Activated CD8-positive, alpha-beta memory T cell treated with anti-CD3 and anti-CD28 coated beads, Interleukin-2, amount 10 ng/mL, durations not matched to agents 7 days and 5 days (primary cell): ENCODE data around the gene MAD2L2. TPM values are rescaled to one million over a fixed set of nuclear protein-coding genes. Genes with fewer than 3 reads are reported as not detected.

Experiments
- ATAC-seq: fragments of 150-1000 bp; cut with Tn5 transposase; one replicate; pipeline ENCODE4 v1.10.0; 2021; ENCODE audit warnings: moderate library complexity
- CTCF ChIA-PET: fragments of 350-600 bp; sonication (Branson Sonifier 250); formaldehyde crosslinking; loops from one replicate; lab custom pipeline; 2021; ENCODE audit warnings: antibody characterized with exemption; lab: Charles Lee
- DNase-seq: peaks from one replicate; pipeline ENCODE4 v3.0.0-alpha.2; 2020
- H3K27ac Mint-ChIP-seq: one replicate; pipeline ENCODE4 v1.8.0; 2021; ENCODE audit warnings: mild to moderate bottlenecking, mixed read lengths
- H3K27me3 Mint-ChIP-seq: one replicate; pipeline ENCODE4 v1.8.0; 2021; ENCODE audit warnings: mixed read lengths
- H3K36me3 Mint-ChIP-seq: one replicate; pipeline ENCODE4 v1.8.0; 2021; ENCODE audit warnings: mild to moderate bottlenecking, mixed read lengths
- H3K4me1 Mint-ChIP-seq: one replicate; pipeline ENCODE4 v1.8.0; 2021; ENCODE audit warnings: mixed read lengths
- H3K4me3 Mint-ChIP-seq: one replicate; pipeline ENCODE4 v1.8.0; 2021; ENCODE audit warnings: mild to moderate bottlenecking, moderate library complexity, mixed read lengths
- H3K9me3 Mint-ChIP-seq: one replicate; pipeline ENCODE4 v1.8.0; 2022; ENCODE audit warnings: low read depth, mixed read lengths
- total RNA-seq, 2 experiments: library from RNA; stranded (reverse); gene quantifications; one replicate each; pipeline ENCODE4 v1.2.3, GENCODE V29; 2021

The MAD2L2 gene
- 10 to 100 TPM; 85.4 to 94.8 TPM for total RNA-seq

GRCh38 chr1:11681071-11681771 is at the start of gene MAD2L2:
Gene MAD2L2 (minus strand): TSS chr1:11681148. CDS start chr1:11680601, 547 bp downstream.
- peaks cover 2% of the 10 kb centered on the region for H3K36me3 Mint-ChIP-seq
- CTCF ChIA-PET = interaction anchor here (0.9 to 4.1 kb wide), 9 partner anchors 9 to 227 kb away, joined by 3 to 31 read pairs (median 6); partner anchors contain the start of genes AGTRAP, DRAXIN and FBXO6
- ATAC-seq (peak; percentile 91), DNase-seq (peak; percentile 93)
- H3K4me1 Mint-ChIP-seq = peaks cover 22% of the 10 kb centered on the region
- peak within 1 kb of the TSS; percentile 86 for H3K4me3 Mint-ChIP-seq
- peak within 1 kb of the TSS; percentile 93 for H3K27ac Mint-ChIP-seq
- no peaks in the 10 kb centered on the region for H3K9me3 Mint-ChIP-seq
- peaks cover 23% of the 10 kb centered on the region for H3K27me3 Mint-ChIP-seq

GRCh38 chr1:11730429-11730891 is 49.5 kb upstream of the MAD2L2 start:
- Mint-ChIP-seq H3K27me3 (no peaks in the 10 kb centered on the region), H3K4me3 (peak overlapping the region; percentile 54), H3K36me3 (no peaks in the 10 kb centered on the region), H3K4me1 (peaks cover 45% of the 10 kb centered on the region), H3K9me3 (no peaks in the 10 kb centered on the region), H3K27ac (peak overlapping the region; percentile 79)
- peak; percentile 88 for ATAC-seq
- CTCF ChIA-PET = interaction anchor here (0.7 to 4.6 kb wide), 7 partner anchors 11 to 632 kb away, joined by 3 to 31 read pairs (median 4); partner anchors contain the start of genes CLCN6, FBXO6 and MTHFR
- peak; percentile 86 for DNase-seq

GRCh38 chr1:11729498-11730428 is 48.8 kb upstream of the MAD2L2 start:
- peak; percentile 47 for DNase-seq
- no peaks in the 10 kb centered on the region for H3K36me3 Mint-ChIP-seq
- peak overlapping the region; percentile 54 for H3K4me3 Mint-ChIP-seq
- no peaks in the 10 kb centered on the region for H3K27me3 Mint-ChIP-seq
- no peaks in the 10 kb centered on the region for H3K9me3 Mint-ChIP-seq
- H3K4me1 Mint-ChIP-seq = peaks cover 46% of the 10 kb centered on the region
- CTCF ChIA-PET = interaction anchor here (0.7 to 4.6 kb wide), 8 partner anchors 10 to 631 kb away, joined by 3 to 31 read pairs (median 8); partner anchors contain the start of gene FBXO6
- peak; percentile 62 for ATAC-seq
- peak overlapping the region; percentile 79 for H3K27ac Mint-ChIP-seq

- H3K27me3 Mint-ChIP-seq = no peaks in the 10 kb centered on the region
- H3K4me1 Mint-ChIP-seq = peaks cover 47% of the 10 kb centered on the region
- no peak for ATAC-seq
Observed at GRCh38 chr1:11729155-11729497, 48.2 kb upstream of the MAD2L2 start.

GRCh38 chr1:11728126-11728806 is 47.3 kb upstream of the MAD2L2 start:
- no peaks in the 10 kb centered on the region for H3K9me3 Mint-ChIP-seq
- CTCF ChIA-PET = interaction anchor here (1.4 to 2.0 kb wide), 2 partner anchors 9 to 78 kb away, joined by 5 to 13 read pairs; no protein-coding TSS in a partner anchor
- no peak overlapping the region for H3K27ac Mint-ChIP-seq
- ATAC-seq (no peak), DNase-seq (no peak)
- H3K36me3 Mint-ChIP-seq = no peaks in the 10 kb centered on the region
- no peaks in the 10 kb centered on the region for H3K27me3 Mint-ChIP-seq
- no peak overlapping the region for H3K4me3 Mint-ChIP-seq
- peaks cover 47% of the 10 kb centered on the region for H3K4me1 Mint-ChIP-seq

More at GRCh38 chr1:11729155-11729497, 48.2 kb upstream of the MAD2L2 start:
- no peak overlapping the region for H3K27ac Mint-ChIP-seq
- no peak for DNase-seq
- H3K9me3 Mint-ChIP-seq = no peaks in the 10 kb centered on the region
- CTCF ChIA-PET = interaction anchor here (1.3 to 2.0 kb wide), 3 partner anchors 9 to 79 kb away, joined by 3 to 13 read pairs (median 5); no protein-coding TSS in a partner anchor
- H3K4me3 Mint-ChIP-seq = no peak overlapping the region
- H3K36me3 Mint-ChIP-seq = no peaks in the 10 kb centered on the region

- no peak overlapping the region for H3K27ac Mint-ChIP-seq
- peaks cover 3% of the 10 kb centered on the region for H3K27me3 Mint-ChIP-seq
- no peak for DNase-seq
- CTCF ChIA-PET = interaction anchor here (1.1 to 9.6 kb wide), 3 partner anchors 9 to 78 kb away, joined by 3 to 214 read pairs (median 17); partner anchors contain the start of gene AGTRAP
- no peaks in the 10 kb centered on the region for H3K36me3 Mint-ChIP-seq
- no peaks in the 10 kb centered on the region for H3K9me3 Mint-ChIP-seq
- no peak for ATAC-seq
- H3K4me1 Mint-ChIP-seq = peaks cover 44% of the 10 kb centered on the region
- no peak overlapping the region for H3K4me3 Mint-ChIP-seq
Observed at GRCh38 chr1:11727119-11727518, 46.2 kb upstream of the MAD2L2 start.

GRCh38 chr1:11725616-11726015 is 44.7 kb upstream of the MAD2L2 start:
- H3K4me1 Mint-ChIP-seq = peaks cover 31% of the 10 kb centered on the region
- no peak overlapping the region for H3K27ac Mint-ChIP-seq
- ATAC-seq = no peak
- no peak overlapping the region for H3K4me3 Mint-ChIP-seq
- H3K36me3 Mint-ChIP-seq = no peaks in the 10 kb centered on the region
- CTCF ChIA-PET = interaction anchor here (1.2 to 9.6 kb wide), 4 partner anchors 11 to 83 kb away, joined by 3 to 214 read pairs (median 12); partner anchors contain the start of genes AGTRAP and FBXO6
- no peaks in the 10 kb centered on the region for H3K9me3 Mint-ChIP-seq
- DNase-seq = no peak
- H3K27me3 Mint-ChIP-seq = peaks cover 3% of the 10 kb centered on the region

- Mint-ChIP-seq H3K36me3 (no peaks in the 10 kb centered on the region), H3K27me3 (peaks cover 3% of the 10 kb centered on the region), H3K4me1 (peaks cover 25% of the 10 kb centered on the region), H3K27ac (no peak overlapping the region), H3K4me3 (no peak overlapping the region), H3K9me3 (no peaks in the 10 kb centered on the region)
- DNase-seq (no peak), ATAC-seq (no peak)
- CTCF ChIA-PET = interaction anchor here (0.8 to 9.6 kb wide), 4 partner anchors 18 to 73 kb away, joined by 3 to 214 read pairs (median 56); partner anchors contain the start of gene FBXO6
Observed at GRCh38 chr1:11722538-11722937, 41.6 kb upstream of the MAD2L2 start.

- DNase-seq (no peak), ATAC-seq (no peak)
- H3K27ac Mint-ChIP-seq = no peak overlapping the region
- no peak overlapping the region for H3K4me3 Mint-ChIP-seq
- peaks cover 3% of the 10 kb centered on the region for H3K27me3 Mint-ChIP-seq
- H3K4me1 Mint-ChIP-seq = peaks cover 25% of the 10 kb centered on the region
- no peaks in the 10 kb centered on the region for H3K9me3 Mint-ChIP-seq
- CTCF ChIA-PET = interaction anchor here (3.3 to 9.6 kb wide), 3 partner anchors 39 to 72 kb away, joined by 24 to 214 read pairs (median 109); partner anchors contain the start of genes FBXO6 and MAD2L2
- no peaks in the 10 kb centered on the region for H3K36me3 Mint-ChIP-seq
Observed at GRCh38 chr1:11721311-11721710, 40.4 kb upstream of the MAD2L2 start.

GRCh38 chr1:11720525-11720924 is 39.6 kb upstream of the MAD2L2 start:
- ATAC-seq (no peak), DNase-seq (no peak)
- Mint-ChIP-seq H3K9me3 (no peaks in the 10 kb centered on the region), H3K4me1 (peaks cover 22% of the 10 kb centered on the region), H3K27ac (no peak overlapping the region), H3K27me3 (peaks cover 3% of the 10 kb centered on the region), H3K4me3 (no peak overlapping the region), H3K36me3 (no peaks in the 10 kb centered on the region)
- CTCF ChIA-PET = interaction anchor here (0.7 to 9.6 kb wide), 15 partner anchors 8 to 547 kb away, joined by 3 to 214 read pairs (median 14); partner anchors contain the start of genes AGTRAP, FBXO6 and MAD2L2

- ATAC-seq = no peak
- peak overlapping the region; percentile 72 for H3K4me3 Mint-ChIP-seq
- no peaks in the 10 kb centered on the region for H3K36me3 Mint-ChIP-seq
- peaks cover 3% of the 10 kb centered on the region for H3K27me3 Mint-ChIP-seq
- no peaks in the 10 kb centered on the region for H3K9me3 Mint-ChIP-seq
- H3K4me1 Mint-ChIP-seq = peaks cover 19% of the 10 kb centered on the region
- peak overlapping the region; percentile 96 for H3K27ac Mint-ChIP-seq
- DNase-seq = no peak
- CTCF ChIA-PET = interaction anchor here (1.2 to 9.6 kb wide), 22 partner anchors 9 to 682 kb away, joined by 3 to 214 read pairs (median 12); partner anchors contain the start of genes AGTRAP, DISP3, DRAXIN and FBXO2
Observed at GRCh38 chr1:11720033-11720376, 39.1 kb upstream of the MAD2L2 start.
